Choroid plexus epithelial cell (primary cell): ENCODE data around the gene GRK2.
A peak's percentile ranks its signal among the peaks of the same experiment; 100 is the strongest.
"Not testable (repeated sequence)": the region's sequence is repeated elsewhere in the genome, so short reads cannot be mapped to it uniquely, and the experiment has no call there.

Experiments
- DNase-seq: peaks from one replicate; pipeline ENCODE4 v3.0.0-alpha.2; 2010; ENCODE audit warnings: low read depth
- H3K4me3 ChIP-seq: 2 replicates; pipeline ENCODE4 v1.5.1; 2011; ENCODE audit warnings: low read depth, mild to moderate bottlenecking, control low read depth, low read length, moderate library complexity
- CTCF ChIP-seq: conservative IDR thresholded peaks from 2 replicates; pipeline ENCODE4 v1.5.1; 2011; ENCODE audit warnings: low read depth, mild to moderate bottlenecking, control low read depth, inconsistent platforms, low read length, moderate library complexity

GRK2 gene

GRCh38 chr11:67313125-67313890 lies 47.0 kb downstream of the GRK2 start:
- DNase-seq, result no peak
- no peak for TF ChIP-seq CTCF
- H3K4me3 ChIP-seq, result no peak overlapping the region

GRCh38 chr11:67314218-67314617 lies 47.9 kb downstream of the GRK2 start:
- no peak for DNase-seq
- no peak overlapping the region for H3K4me3 ChIP-seq
- TF ChIP-seq CTCF, result no peak

- TF ChIP-seq CTCF, result no peak
- no peak overlapping the region for H3K4me3 ChIP-seq
- no peak for DNase-seq
Observed at GRCh38 chr11:67315325-67315909, 49.1 kb downstream of the GRK2 start.

- H3K4me3 ChIP-seq, result peak overlapping the region; percentile 88
- TF ChIP-seq CTCF, result no peak
- no peak for DNase-seq
Observed at GRCh38 chr11:67316882-67317204, 50.6 kb downstream of the GRK2 start.

- TF ChIP-seq CTCF, result peak; percentile 89
- DNase-seq, result peak; percentile 94
- peak overlapping the region; percentile 88 for H3K4me3 ChIP-seq
Observed at GRCh38 chr11:67317205-67317887, 51.1 kb downstream of the GRK2 start.

GRCh38 chr11:67317888-67318555 lies 51.7 kb downstream of the GRK2 start:
- DNase-seq, result no peak
- no peak for TF ChIP-seq CTCF
- H3K4me3 ChIP-seq, result peak overlapping the region; percentile 88

GRCh38 chr11:67318876-67319275 lies 52.6 kb downstream of the GRK2 start:
- not testable (repeated sequence) for H3K4me3 ChIP-seq, DNase-seq
